WTC11 (cell line): ENCODE data around the gene ANKRD33B. TPM values are rescaled to one million over a fixed set of nuclear protein-coding genes. Genes with fewer than 3 reads are reported as not detected.

Experiments used
- ATAC-seq: fragments of 200-7000 bp; cut with Tn5 transposase; 2 replicates; pipeline ENCODE4 v1.10.0; 2021; ENCODE audit warnings: mild to moderate bottlenecking, moderate library complexity
- CTCF ChIA-PET: fragments of 300-600 bp; sonication (Branson Sonifier 250); formaldehyde crosslinking; loops from one replicate; lab custom pipeline; 2021; ENCODE audit warnings: antibody characterized with exemption; lab: Charles Lee
- POLR2A ChIA-PET: fragments of 350-600 bp; sonication (Branson Sonifier 250); formaldehyde crosslinking; loops from one replicate; lab custom pipeline; 2021; ENCODE audit warnings: antibody characterized with exemption; lab: Charles Lee
- DNase-seq: peaks from one replicate; pipeline ENCODE4 v3.0.0; 2021; ENCODE audit warnings: low spot score
- H3K27ac Mint-ChIP-seq: 2 replicates; pipeline ENCODE4 v1.8.0; 2021; ENCODE audit warnings: mixed read lengths
- H3K27me3 Mint-ChIP-seq: 2 replicates; pipeline ENCODE4 v1.8.0; 2021; ENCODE audit warnings: low read depth, mild to moderate bottlenecking, moderate library complexity, mixed read lengths
- H3K36me3 Mint-ChIP-seq: 2 replicates; pipeline ENCODE4 v1.8.0; 2021; ENCODE audit warnings: mixed read lengths
- H3K4me1 Mint-ChIP-seq: 2 replicates; pipeline ENCODE4 v1.8.0; 2022; ENCODE audit warnings: mixed read lengths
- H3K4me3 Mint-ChIP-seq: 2 replicates; pipeline ENCODE4 v1.8.0; 2021; ENCODE audit warnings: mild to moderate bottlenecking, moderate library complexity, mixed read lengths
- H3K9me3 Mint-ChIP-seq: 2 replicates; pipeline ENCODE4 v1.8.0; 2021; ENCODE audit warnings: mixed read lengths
- AR ChIP-seq: fragments of 250-450 bp; sonication (Bioruptor Pico); IDR thresholded peaks from 2 replicates; pipeline ENCODE4 v1.9.0; 2021; ENCODE audit warnings: mild to moderate bottlenecking
- ATF6 ChIP-seq: sonication (generic); formaldehyde crosslinking; IDR thresholded peaks from 2 replicates; pipeline ENCODE4 v1.8.1; 2023; ENCODE audit warnings: mild to moderate bottlenecking, missing genetic modification reagents
- ETV6 ChIP-seq: sonication (generic); formaldehyde crosslinking; IDR thresholded peaks from 2 replicates; pipeline ENCODE4 v1.8.1; 2022; ENCODE audit warnings: mild to moderate bottlenecking, missing genetic modification reagents
- GABPB1 ChIP-seq: sonication (generic); formaldehyde crosslinking; IDR thresholded peaks from 2 replicates; pipeline ENCODE4 v1.8.1; 2023; ENCODE audit warnings: mild to moderate bottlenecking, missing genetic modification reagents
- SMAD4 ChIP-seq: sonication (generic); formaldehyde crosslinking; IDR thresholded peaks from 2 replicates; pipeline ENCODE4 v1.8.0; 2022; ENCODE audit warnings: mild to moderate bottlenecking, missing genetic modification reagents
- TEAD4 ChIP-seq: sonication (generic); formaldehyde crosslinking; IDR thresholded peaks from 2 replicates; pipeline ENCODE4 v1.8.0; 2022; ENCODE audit warnings: mild to moderate bottlenecking, missing genetic modification reagents
- TP53 ChIP-seq: sonication (generic); formaldehyde crosslinking; IDR thresholded peaks from 2 replicates; pipeline ENCODE4 v1.8.1; 2023; ENCODE audit warnings: mild to moderate bottlenecking, missing genetic modification reagents
- ZNF121 ChIP-seq: sonication (generic); formaldehyde crosslinking; IDR thresholded peaks from 2 replicates; pipeline ENCODE4 v1.8.0; 2023; ENCODE audit warnings: missing genetic modification reagents
- ZNF138 ChIP-seq: sonication (generic); formaldehyde crosslinking; conservative IDR thresholded peaks from 2 replicates; pipeline ENCODE4 v1.8.1; 2022; ENCODE audit warnings: mild to moderate bottlenecking, moderate library complexity, missing genetic modification reagents
- ZNF232 ChIP-seq: sonication (generic); formaldehyde crosslinking; IDR thresholded peaks from 2 replicates; pipeline ENCODE4 v1.8.0; 2022; ENCODE audit warnings: mild to moderate bottlenecking, missing genetic modification reagents
- ZNF396 ChIP-seq: fragments of 250-450 bp; sonication (Bioruptor Pico); IDR thresholded peaks from 2 replicates; pipeline ENCODE4 v1.8.0; 2021; ENCODE audit warnings: mild to moderate bottlenecking, moderate library complexity, borderline replicate concordance
- ZNF416 ChIP-seq: fragments of 250-450 bp; sonication (Bioruptor Pico); IDR thresholded peaks from 2 replicates; pipeline ENCODE4 v1.9.0; 2021; ENCODE audit warnings: mild to moderate bottlenecking, inconsistent platforms
- ZNF423 ChIP-seq: fragments of 250-450 bp; sonication (Bioruptor Pico); IDR thresholded peaks from 2 replicates; pipeline ENCODE4 v2.1.2; 2022; ENCODE audit warnings: mild to moderate bottlenecking, moderate library complexity
- ZNF425 ChIP-seq: fragments of 250-450 bp; sonication (Bioruptor Pico); conservative IDR thresholded peaks from 2 replicates; pipeline ENCODE4 v1.9.0; 2021; ENCODE audit warnings: mild to moderate bottlenecking
- ZSCAN18 ChIP-seq: fragments of 250-450 bp; sonication (Bioruptor Pico); IDR thresholded peaks from 2 replicates; pipeline ENCODE4 v2.1.2; 2022; ENCODE audit warnings: mild to moderate bottlenecking, moderate library complexity
- total RNA-seq: library from RNA; stranded (reverse); gene quantifications from 3 replicates; pipeline ENCODE4 v1.2.3, GENCODE V29; 2021
- TF ChIP-seq, protein P1 (sequence below): sonication (generic); formaldehyde crosslinking; IDR thresholded peaks from 2 replicates; pipeline ENCODE4 v1.8.1; 2023; ENCODE audit warnings: mild to moderate bottlenecking, missing genetic modification reagents, moderate library complexity
- TF ChIP-seq, protein P2 (sequence below): fragments of 250-450 bp; sonication (Bioruptor Pico); IDR thresholded peaks from 2 replicates; pipeline ENCODE4 v1.9.0; 2021; ENCODE audit warnings: moderate library complexity, mild to moderate bottlenecking, inconsistent platforms, borderline replicate concordance

The ANKRD33B gene
- total RNA-seq, 1 experiment from 2014 or later = 9.2 TPM

- Mint-ChIP-seq H3K36me3 (peaks cover 22% of the 10 kb centered on the region), H3K27ac (no peak overlapping the region), H3K27me3 (no peaks in the 10 kb centered on the region; the same call in 1 of the 2 replicates), H3K4me3 (no peak overlapping the region), H3K4me1 (peaks cover under 1% of the 10 kb centered on the region; the same call in 1 of the 2 replicates), H3K9me3 (peaks cover 8% of the 10 kb centered on the region)
- DNase-seq = no peak
- CTCF ChIA-PET = interaction anchor here (2.7 kb wide), 1 partner anchor 10 kb away, joined by 9 read pairs; no protein-coding TSS in a partner anchor
- ATAC-seq = no peak
- TF ChIP-seq ZNF232 (CRISPR knock-in tag) = no peak
- TF ChIP-seq SMAD4 (CRISPR knock-in tag) = no peak
- no peak for TF ChIP-seq ZNF425 (CRISPR knock-in tag)
- TF ChIP-seq ZNF121 (CRISPR knock-in tag) = no peak
- TF ChIP-seq ZSCAN18 (CRISPR knock-in tag) = no peak
- no peak for TF ChIP-seq ZNF423 (CRISPR knock-in tag)
- TF ChIP-seq TEAD4 (CRISPR knock-in tag) = no peak
- TF ChIP-seq ZNF396 (CRISPR knock-in tag) = no peak
- TF ChIP-seq, protein P1, sequence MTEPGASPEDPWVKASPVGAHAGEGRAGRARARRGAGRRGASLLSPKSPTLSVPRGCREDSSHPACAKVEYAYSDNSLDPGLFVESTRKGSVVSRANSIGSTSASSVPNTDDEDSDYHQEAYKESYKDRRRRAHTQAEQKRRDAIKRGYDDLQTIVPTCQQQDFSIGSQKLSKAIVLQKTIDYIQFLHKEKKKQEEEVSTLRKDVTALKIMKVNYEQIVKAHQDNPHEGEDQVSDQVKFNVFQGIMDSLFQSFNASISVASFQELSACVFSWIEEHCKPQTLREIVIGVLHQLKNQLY = no peak
- TF ChIP-seq ZNF416 (CRISPR knock-in tag) = no peak
- no peak for TF ChIP-seq GABPB1
- TF ChIP-seq TP53 (CRISPR knock-in tag) = no peak
- TF ChIP-seq ATF6 (CRISPR knock-in tag) = no peak
- TF ChIP-seq ETV6 (CRISPR knock-in tag) = no peak
- TF ChIP-seq ZNF138 (CRISPR knock-in tag) = no peak
- no peak for TF ChIP-seq AR (CRISPR knock-in tag)
- TF ChIP-seq, protein P2, sequence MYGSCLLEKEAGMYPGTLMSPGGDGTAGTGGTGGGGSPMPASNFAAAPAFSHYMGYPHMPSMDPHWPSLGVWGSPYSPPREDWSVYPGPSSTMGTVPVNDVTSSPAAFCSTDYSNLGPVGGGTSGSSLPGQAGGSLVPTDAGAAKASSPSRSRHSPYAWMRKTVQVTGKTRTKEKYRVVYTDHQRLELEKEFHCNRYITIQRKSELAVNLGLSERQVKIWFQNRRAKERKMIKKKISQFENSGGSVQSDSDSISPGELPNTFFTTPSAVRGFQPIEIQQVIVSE = no peak
- POLR2A ChIA-PET = interaction anchor here (1.3 kb wide), 1 partner anchor 52 kb away, joined by 4 read pairs; no protein-coding TSS in a partner anchor
Measured at GRCh38 chr5:10679336-10679988, 115.6 kb downstream of the ANKRD33B start.
